ENCODE results near the gene MACC1. TPM values are rescaled to one million over a fixed set of nuclear protein-coding genes. Genes with fewer than 3 reads are reported as not detected.

Gene MACC1
- total and polyA plus RNA-seq, 9 of the 15 experiments (the other 6 are each of a cell fraction or from before 2014, with no cell fraction given), result 5.9 to 30.2 (median 10.4) TPM

GRCh38 chr7:20238194-20238753 is 21.1 kb upstream of the MACC1 start (continued):
- TF ChIP-seq MGA (IDR thresholded peaks at IDR 0.05) (peak; percentile 55; the same call in 1 of the 2 replicates), GTF2E2 (tag; IDR thresholded peaks at IDR 0.05) (peak; percentile 70; the same call in 1 of the 2 replicates), MXI1 (IDR thresholded peaks at IDR 0.05; ENCODE audit: low read depth, low read length) (no peak), MTA3 (IDR thresholded peaks at IDR 0.05; ENCODE audit: borderline replicate concordance) (0 out of 2 replicates have a peak, but pooled peaks have one; percentile 45), FOXK1 (CRISPR knock-in tag; IDR thresholded peaks at IDR 0.05; ENCODE audit: borderline replicate concordance) (no peak), KDM1A (IDR thresholded peaks at IDR 0.05) (peak in 1 of 2 experiments; percentile 2; a peak in 1 of 4 replicates)
